GM12872 (cell line): ENCODE results near the gene TNFAIP1.

Experiments
- CTCF ChIP-seq: IDR thresholded peaks from 3 replicates; pipeline ENCODE4 v1.5.1; 2011; ENCODE audit warnings: low read depth, mild to moderate bottlenecking, low read length, moderate library complexity; ENCODE audit not compliant: insufficient read depth

Gene TNFAIP1

GRCh38 chr17:28335201-28335958 is at the start of gene TNFAIP1, which contains the start of gene IFT20:
TNFAIP1 (plus strand) TSS chr17:28335761; CDS start chr17:28339522, 3,761 bp downstream.
IFT20 (minus strand) TSS chr17:28335472; CDS start chr17:28331985, 3,487 bp downstream.
- no peak for TF ChIP-seq CTCF

- no peak for TF ChIP-seq CTCF
Observed at GRCh38 chr17:28285965-28286364, 49.6 kb upstream of the TNFAIP1 start.

GRCh38 chr17:28290703-28291102 is 44.9 kb upstream of the TNFAIP1 start:
- TF ChIP-seq CTCF: no peak

GRCh38 chr17:28291780-28292330 is 43.7 kb upstream of the TNFAIP1 start:
- no peak for TF ChIP-seq CTCF

GRCh38 chr17:28293994-28294393 is 41.6 kb upstream of the TNFAIP1 start:
- TF ChIP-seq CTCF: no peak

- TF ChIP-seq CTCF: no peak
Observed at GRCh38 chr17:28295677-28296578, 39.6 kb upstream of the TNFAIP1 start.

- TF ChIP-seq CTCF: no peak
Observed at GRCh38 chr17:28298449-28298848, 37.1 kb upstream of the TNFAIP1 start.
